SIG-M5 (cell line): ENCODE results near the gene TOGARAM1.

Experiments
- DNase-seq: peaks from one replicate; lab custom pipeline; 2025; lab: John Stamatoyannopoulos, UW

Gene TOGARAM1

DNA sequence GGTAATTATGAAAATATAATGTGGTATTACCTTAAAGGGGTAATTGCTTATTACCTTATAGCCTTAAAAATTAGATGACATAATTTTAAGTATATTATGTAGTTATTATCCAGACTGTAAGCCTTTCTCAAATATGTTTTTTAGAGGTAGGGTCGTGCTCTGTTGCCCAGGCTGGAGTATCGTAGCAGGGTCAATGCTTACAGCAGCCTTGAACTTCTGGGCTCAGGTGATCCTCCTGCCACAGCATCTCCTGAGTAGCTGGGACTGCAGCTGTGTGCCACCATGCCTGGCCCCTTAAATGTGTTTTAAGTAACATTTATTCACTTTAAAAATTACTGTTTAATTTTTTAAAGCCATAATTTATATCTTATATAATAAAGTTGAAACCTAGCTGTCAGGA lies 132.3 kb downstream of the TOGARAM1 start:
- no peak for DNase-seq

GRCh38 chr14:45095143-45095542 lies 133.2 kb downstream of the TOGARAM1 start:
- DNase-seq = no peak

DNA sequence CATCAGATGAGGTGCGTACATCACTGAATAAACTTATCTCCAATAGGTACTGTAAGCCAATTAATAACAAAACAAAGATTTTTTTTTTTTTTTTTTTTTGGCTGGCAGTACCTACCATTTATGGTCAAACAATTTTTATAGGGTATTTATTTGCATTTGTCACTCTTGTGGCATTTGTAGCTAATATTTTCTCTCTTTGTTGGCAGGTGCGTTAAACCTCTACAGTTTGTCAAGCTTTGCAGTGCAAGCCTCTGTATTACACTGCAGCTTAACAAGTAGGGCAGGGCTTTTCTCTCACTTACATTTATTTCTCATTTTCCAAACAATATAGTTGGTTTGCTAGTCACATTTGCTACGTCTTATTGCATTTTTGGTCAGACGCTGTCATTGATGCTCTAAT lies 134.2 kb downstream of the TOGARAM1 start:
- DNase-seq = no peak

DNA sequence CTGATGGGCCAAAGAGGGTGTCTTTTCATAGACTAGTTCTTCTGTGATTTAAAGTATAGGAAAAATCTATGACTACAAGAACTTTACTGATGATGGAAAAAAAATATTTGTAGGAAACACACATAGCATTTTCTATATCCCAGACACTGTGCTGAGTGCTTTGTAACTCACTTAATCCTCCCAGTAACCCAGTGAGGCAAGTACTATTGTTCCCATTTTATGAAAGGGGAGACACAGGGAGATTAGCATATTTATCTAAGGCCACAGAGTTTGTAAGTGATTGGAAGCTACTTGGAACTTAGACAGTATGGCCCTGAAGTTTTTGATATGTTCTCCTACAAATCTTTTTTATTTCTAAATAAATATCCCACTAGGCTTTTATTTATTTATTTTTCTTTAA lies 141.8 kb downstream of the TOGARAM1 start:
- DNase-seq = no peak

GRCh38 chr14:45104561-45104960 lies 142.6 kb downstream of the TOGARAM1 start:
- DNase-seq = no peak

DNA sequence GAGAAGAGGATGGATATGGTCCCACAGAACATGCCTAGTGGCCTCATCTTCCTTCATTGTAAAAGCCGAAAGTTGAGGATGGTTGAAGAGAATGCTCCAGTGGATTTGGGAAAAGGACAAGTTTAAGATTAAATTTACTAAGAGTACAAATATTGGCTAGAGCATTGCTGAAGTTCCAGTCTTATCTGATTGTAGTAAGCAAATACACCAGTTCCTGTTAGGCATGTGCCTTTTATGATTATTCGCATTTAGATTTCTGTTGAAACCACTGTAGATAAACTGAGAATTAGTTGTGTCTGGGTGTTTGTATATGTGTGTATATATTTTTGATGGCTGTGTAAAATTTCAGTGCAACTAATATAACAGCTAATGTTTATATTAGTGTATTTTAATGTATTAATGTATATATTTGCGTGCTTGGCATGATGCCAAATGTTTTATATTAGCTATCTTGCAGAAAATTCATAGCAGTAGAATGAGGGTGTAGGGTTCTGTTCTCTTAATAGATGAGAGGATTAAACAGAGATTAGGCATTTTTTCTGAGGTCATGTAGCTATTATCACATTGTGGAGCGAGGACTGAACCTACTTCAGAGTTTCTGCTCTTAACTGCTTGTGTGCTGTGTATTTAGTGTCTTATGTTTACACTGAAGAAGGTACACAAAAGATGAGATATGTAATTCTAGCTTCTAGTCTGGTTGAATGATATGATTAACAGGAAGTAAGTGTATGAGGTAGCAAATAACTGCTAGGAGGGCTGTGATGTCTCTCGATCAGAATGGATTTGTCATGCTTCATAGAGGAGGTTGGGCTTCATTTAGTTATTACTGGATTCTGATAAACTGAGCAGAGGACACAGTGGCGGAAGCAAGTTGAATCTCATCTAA lies 151.1 kb downstream of the TOGARAM1 start:
- no peak for DNase-seq

DNA sequence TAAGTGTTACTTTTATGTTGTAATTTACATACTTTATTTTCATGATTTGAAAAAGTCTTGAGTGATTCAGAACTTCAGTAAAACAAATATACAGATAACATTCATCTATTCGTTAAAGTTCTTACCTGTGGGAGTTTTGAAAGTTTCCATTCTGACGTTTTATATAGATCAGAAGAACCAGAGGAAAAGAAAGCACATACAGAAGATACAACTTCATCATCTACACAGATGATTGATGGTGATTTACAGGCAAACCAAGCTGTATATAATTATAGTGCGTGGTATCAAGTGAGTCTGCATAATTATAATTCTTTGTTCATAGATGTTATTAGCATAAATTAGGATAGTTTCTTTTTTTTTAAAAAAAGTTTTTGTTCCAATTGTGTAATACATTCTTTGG lies 152.3 kb downstream of the TOGARAM1 start:
- no peak for DNase-seq

- no peak for DNase-seq
Observed at GRCh38 chr14:45118594-45118993, 156.6 kb downstream of the TOGARAM1 start.

DNA sequence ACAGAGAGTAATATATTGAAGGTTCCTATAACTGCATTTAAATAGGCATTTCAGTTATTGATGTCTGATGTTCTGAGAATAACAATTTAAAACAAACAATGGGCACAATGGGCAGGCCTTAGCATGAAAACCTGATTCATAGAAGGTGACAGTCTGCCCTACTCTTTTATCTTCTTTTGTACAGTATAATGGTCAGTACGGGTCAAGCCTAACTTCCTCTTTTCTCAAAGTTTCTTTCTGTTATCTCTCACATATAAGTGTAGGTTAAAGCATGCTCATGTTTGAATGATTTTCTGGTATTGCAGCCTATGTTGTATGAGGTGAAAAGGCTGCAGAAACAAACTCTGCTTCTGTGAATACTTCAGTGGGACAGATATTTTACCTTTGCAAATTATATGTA lies 158.1 kb downstream of the TOGARAM1 start:
- no peak for DNase-seq

- DNase-seq = no peak
Observed at GRCh38 chr14:45123271-45123670, 161.3 kb downstream of the TOGARAM1 start.
